Measurements from ENCODE around the gene CIRBP. TPM values are rescaled to one million over a fixed set of nuclear protein-coding genes. Genes with fewer than 3 reads are reported as not detected.

Gene CIRBP
- total RNA-seq, 1 donor from 2014 or later, result 184 TPM

- Histone ChIP-seq H3K4me3 (ENCODE audit: insufficient read depth, low read depth, low read length) (no peak overlapping the region), H4K20me1 (ENCODE audit: insufficient read depth, low read length) (peaks cover 57% of the 10 kb centered on the region), H3K4me2 (ENCODE audit: low read length) (peak overlapping the region; percentile 79), H3K27ac (ENCODE audit: low read depth, low read length) (peak overlapping the region; percentile 69), H3K27me3 (ENCODE audit: insufficient read depth, low read length) (no peaks in the 10 kb centered on the region), H3K36me3 (ENCODE audit: insufficient read depth, low read length) (peaks cover 22% of the 10 kb centered on the region), H3K4me1 (ENCODE audit: insufficient read depth, low read length) (peaks cover 66% of the 10 kb centered on the region), H3K9ac (ENCODE audit: low read length) (peak overlapping the region; percentile 52), H3K79me2 (ENCODE audit: insufficient read depth, low read length) (peaks cover 30% of the 10 kb centered on the region), H2AFZ (ENCODE audit: low read depth, low read length) (no peak overlapping the region), H3K9me3 (ENCODE audit: insufficient read depth, low read depth, low read length) (no peaks in the 10 kb centered on the region)
- Mint-ChIP-seq H3K4me3 (ENCODE audit: unreplicated experiment) (peak overlapping the region; percentile 45), H3K9me3 (ENCODE audit: unreplicated experiment) (no peaks in the 10 kb centered on the region), H3K27me3 (ENCODE audit: low read depth, unreplicated experiment) (no peaks in the 10 kb centered on the region), H3K4me1 (ENCODE audit: low read depth, unreplicated experiment) (peaks cover 32% of the 10 kb centered on the region), H3K36me3 (ENCODE audit: low read depth, unreplicated experiment) (peaks cover 6% of the 10 kb centered on the region), H3K27ac (ENCODE audit: unreplicated experiment) (peak overlapping the region; percentile 92)
- DNase-seq (ENCODE audit: low read depth) (no peak), FAIRE-seq (no peak)
- no peak for TF ChIP-seq CTCF (IDR thresholded peaks at IDR 0.05; ENCODE audit: insufficient read depth, low read depth, low read length)
- no peak for TF ChIP-seq EZH2 (IDR thresholded peaks at IDR 0.05; ENCODE audit: insufficient read depth, low read length)
Observed at GRCh38 chr19:1259206-1259875, 9.8 kb upstream of the CIRBP start.

- Mint-ChIP-seq H3K27me3 (ENCODE audit: low read depth, unreplicated experiment) (no peaks in the 10 kb centered on the region), H3K36me3 (ENCODE audit: low read depth, unreplicated experiment) (peaks cover 6% of the 10 kb centered on the region), H3K27ac (ENCODE audit: unreplicated experiment) (peak overlapping the region; percentile 92), H3K9me3 (ENCODE audit: unreplicated experiment) (no peaks in the 10 kb centered on the region), H3K4me3 (ENCODE audit: unreplicated experiment) (peak overlapping the region; percentile 45), H3K4me1 (ENCODE audit: low read depth, unreplicated experiment) (peaks cover 29% of the 10 kb centered on the region)
- TF ChIP-seq CTCF (IDR thresholded peaks at IDR 0.05; ENCODE audit: insufficient read depth, low read depth, low read length) (no peak), EZH2 (IDR thresholded peaks at IDR 0.05; ENCODE audit: insufficient read depth, low read length) (no peak)
- Histone ChIP-seq H3K36me3 (ENCODE audit: insufficient read depth, low read length) (peaks cover 14% of the 10 kb centered on the region), H4K20me1 (ENCODE audit: insufficient read depth, low read length) (peaks cover 49% of the 10 kb centered on the region), H3K27ac (ENCODE audit: low read depth, low read length) (peak overlapping the region; percentile 69), H3K27me3 (ENCODE audit: insufficient read depth, low read length) (no peaks in the 10 kb centered on the region), H3K9ac (ENCODE audit: low read length) (peak overlapping the region; percentile 52), H3K4me2 (ENCODE audit: low read length) (peak overlapping the region; percentile 79), H3K4me1 (ENCODE audit: insufficient read depth, low read length) (peaks cover 64% of the 10 kb centered on the region), H3K9me3 (ENCODE audit: insufficient read depth, low read depth, low read length) (no peaks in the 10 kb centered on the region), H3K79me2 (ENCODE audit: insufficient read depth, low read length) (peaks cover 23% of the 10 kb centered on the region), H2AFZ (ENCODE audit: low read depth, low read length) (no peak overlapping the region), H3K4me3 (ENCODE audit: insufficient read depth, low read depth, low read length) (no peak overlapping the region)
- FAIRE-seq, result no peak
- DNase-seq (ENCODE audit: low read depth), result no peak
Observed at GRCh38 chr19:1259876-1260748, 9.0 kb upstream of the CIRBP start.

Measured in astrocyte (in vitro differentiated cells and primary cell).